ENCODE results near the gene MAP2K2. TPM values are rescaled to one million over a fixed set of nuclear protein-coding genes. Genes with fewer than 3 reads are reported as not detected.
"Not testable (repeated sequence)": the region's sequence is repeated elsewhere in the genome, so short reads cannot be mapped to it uniquely, and the experiment has no call there.

The MAP2K2 gene
- total RNA-seq, 1 experiment from 2014 or later = 171 TPM

DNA sequence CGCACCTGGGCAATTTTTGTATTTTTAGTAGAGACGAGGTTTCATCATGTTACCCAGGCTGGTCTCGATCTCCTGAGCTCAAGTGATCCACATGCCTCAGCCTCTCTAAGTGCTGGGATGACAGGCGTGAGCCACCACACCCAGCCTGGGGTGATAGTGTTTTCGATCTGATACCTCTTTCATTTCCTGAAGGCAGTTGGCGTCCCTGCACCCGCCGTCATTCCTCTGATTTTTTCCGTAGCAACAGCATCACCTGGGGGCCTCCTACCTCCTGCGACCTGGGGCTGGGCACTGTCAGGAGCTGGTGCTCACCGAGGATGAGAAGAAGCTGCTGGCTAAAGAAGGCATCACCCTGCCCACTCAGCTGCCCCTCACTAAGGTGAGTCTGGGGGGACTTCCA, 40.3 kb upstream of the MAP2K2 start:
- intact Hi-C loops (cut with micrococcal nuclease) = no loop called here
- Mint-ChIP-seq H3K36me3 (ENCODE audit: insufficient read depth, unreplicated experiment) (no peaks in the 10 kb centered on the region), H3K4me1 (ENCODE audit: insufficient read depth, unreplicated experiment) (no peaks in the 10 kb centered on the region), H3K27me3 (ENCODE audit: insufficient read depth, unreplicated experiment) (peaks cover 29% of the 10 kb centered on the region), H3K9me3 (ENCODE audit: unreplicated experiment) (no peaks in the 10 kb centered on the region), H3K27ac (ENCODE audit: low read depth, unreplicated experiment) (no peak overlapping the region), H3K4me3 (ENCODE audit: unreplicated experiment) (no peak overlapping the region)
- ChIA-PET CTCF (interaction anchor here (0.6 to 1.0 kb wide), 2 partner anchors 25 to 336 kb away, joined by 3 read pairs; no protein-coding TSS in a partner anchor), POLR2A (no interaction called here)
- TF ChIP-seq, protein P1, sequence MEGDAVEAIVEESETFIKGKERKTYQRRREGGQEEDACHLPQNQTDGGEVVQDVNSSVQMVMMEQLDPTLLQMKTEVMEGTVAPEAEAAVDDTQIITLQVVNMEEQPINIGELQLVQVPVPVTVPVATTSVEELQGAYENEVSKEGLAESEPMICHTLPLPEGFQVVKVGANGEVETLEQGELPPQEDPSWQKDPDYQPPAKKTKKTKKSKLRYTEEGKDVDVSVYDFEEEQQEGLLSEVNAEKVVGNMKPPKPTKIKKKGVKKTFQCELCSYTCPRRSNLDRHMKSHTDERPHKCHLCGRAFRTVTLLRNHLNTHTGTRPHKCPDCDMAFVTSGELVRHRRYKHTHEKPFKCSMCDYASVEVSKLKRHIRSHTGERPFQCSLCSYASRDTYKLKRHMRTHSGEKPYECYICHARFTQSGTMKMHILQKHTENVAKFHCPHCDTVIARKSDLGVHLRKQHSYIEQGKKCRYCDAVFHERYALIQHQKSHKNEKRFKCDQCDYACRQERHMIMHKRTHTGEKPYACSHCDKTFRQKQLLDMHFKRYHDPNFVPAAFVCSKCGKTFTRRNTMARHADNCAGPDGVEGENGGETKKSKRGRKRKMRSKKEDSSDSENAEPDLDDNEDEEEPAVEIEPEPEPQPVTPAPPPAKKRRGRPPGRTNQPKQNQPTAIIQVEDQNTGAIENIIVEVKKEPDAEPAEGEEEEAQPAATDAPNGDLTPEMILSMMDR (IDR thresholded peaks at IDR 0.05; ENCODE audit: unreplicated experiment) = no peak
- no peak for DNase-seq (ENCODE audit: unreplicated experiment)
- BruUV-seq (replicated peaks) = no TSS peak

DNA sequence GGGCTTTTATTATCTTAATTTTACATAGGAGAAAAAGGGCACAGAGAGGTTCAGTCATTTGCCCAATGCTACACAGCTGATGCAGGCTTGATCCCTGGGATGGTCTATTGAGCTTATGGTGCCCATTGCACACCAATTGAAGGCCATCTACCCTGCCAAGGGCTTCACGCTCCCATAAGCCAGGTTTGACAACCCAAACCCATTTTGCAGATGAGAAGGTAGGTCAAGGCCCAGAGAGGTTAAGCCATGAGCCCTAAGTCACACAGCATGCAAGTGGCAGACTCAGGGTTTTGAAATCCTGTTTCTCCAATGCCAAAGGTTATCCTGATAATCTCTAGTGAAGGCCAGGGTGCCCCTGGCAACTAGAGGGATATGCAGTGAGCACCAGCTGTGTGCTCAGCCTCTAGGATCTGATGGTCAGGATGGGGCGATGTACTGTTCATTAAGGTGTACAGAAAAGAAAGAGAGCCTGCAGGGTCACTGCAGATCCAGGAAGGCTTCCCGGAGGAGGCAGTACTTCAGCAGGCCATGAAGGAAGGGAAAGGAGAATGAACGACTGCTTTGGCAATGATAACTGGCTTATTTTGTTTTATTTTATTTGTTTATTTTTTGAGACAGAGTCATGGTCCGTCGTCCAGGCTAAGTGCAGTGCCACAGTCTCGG, 37.6 kb upstream of the MAP2K2 start:
- TF ChIP-seq, protein P1 (IDR thresholded peaks at IDR 0.05; ENCODE audit: unreplicated experiment) = no peak
- Mint-ChIP-seq H3K4me1 (ENCODE audit: insufficient read depth, unreplicated experiment) (no peaks in the 10 kb centered on the region), H3K27me3 (ENCODE audit: insufficient read depth, unreplicated experiment) (peaks cover 3% of the 10 kb centered on the region), H3K9me3 (ENCODE audit: unreplicated experiment) (no peaks in the 10 kb centered on the region), H3K4me3 (ENCODE audit: unreplicated experiment) (no peak overlapping the region), H3K36me3 (ENCODE audit: insufficient read depth, unreplicated experiment) (no peaks in the 10 kb centered on the region), H3K27ac (ENCODE audit: low read depth, unreplicated experiment) (no peak overlapping the region)
- intact Hi-C loops (cut with micrococcal nuclease) = no loop called here
- POLR2A ChIA-PET = no interaction called here
- BruUV-seq (replicated peaks) = no TSS peak
- no peak for DNase-seq (ENCODE audit: unreplicated experiment)
- CTCF ChIA-PET = interaction anchor here (2.6 kb wide), 1 partner anchor 21 kb away, joined by 10 read pairs; no protein-coding TSS in a partner anchor

DNA sequence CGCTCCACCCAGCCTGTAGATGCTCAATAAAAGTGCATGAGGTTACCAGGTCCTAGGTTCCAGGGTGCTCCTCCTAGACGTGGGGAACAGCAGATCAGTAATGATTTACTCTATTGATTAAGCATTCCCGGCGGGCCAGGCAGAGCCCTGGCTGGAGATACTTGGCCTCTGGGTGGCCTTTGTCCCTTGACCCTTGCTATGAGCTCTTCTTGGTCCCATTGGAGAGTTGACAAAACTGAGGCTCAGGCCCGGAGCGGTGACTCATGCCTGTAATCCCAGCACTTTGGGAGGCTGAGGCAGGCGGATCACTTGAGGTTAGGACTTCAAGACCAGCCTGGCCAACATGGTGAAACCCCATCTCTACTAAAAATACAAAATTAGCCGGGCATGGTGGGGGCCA, 34.0 kb upstream of the MAP2K2 start:
- H3K27ac Mint-ChIP-seq (ENCODE audit: low read depth, unreplicated experiment); H3K9me3 Mint-ChIP-seq (ENCODE audit: unreplicated experiment); intact Hi-C loops (cut with micrococcal nuclease); H3K36me3 Mint-ChIP-seq (ENCODE audit: insufficient read depth, unreplicated experiment); H3K4me3 Mint-ChIP-seq (ENCODE audit: unreplicated experiment); POLR2A ChIA-PET; DNase-seq (ENCODE audit: unreplicated experiment); H3K4me1 Mint-ChIP-seq (ENCODE audit: insufficient read depth, unreplicated experiment); BruUV-seq (replicated peaks): not testable (repeated sequence)
- CTCF ChIA-PET = interaction anchor here (0.6 to 1.2 kb wide), 2 partner anchors 10 to 186 kb away, joined by 3 to 4 read pairs; no protein-coding TSS in a partner anchor
- H3K27me3 Mint-ChIP-seq (ENCODE audit: insufficient read depth, unreplicated experiment) = peaks cover 16% of the 10 kb centered on the region

DNA sequence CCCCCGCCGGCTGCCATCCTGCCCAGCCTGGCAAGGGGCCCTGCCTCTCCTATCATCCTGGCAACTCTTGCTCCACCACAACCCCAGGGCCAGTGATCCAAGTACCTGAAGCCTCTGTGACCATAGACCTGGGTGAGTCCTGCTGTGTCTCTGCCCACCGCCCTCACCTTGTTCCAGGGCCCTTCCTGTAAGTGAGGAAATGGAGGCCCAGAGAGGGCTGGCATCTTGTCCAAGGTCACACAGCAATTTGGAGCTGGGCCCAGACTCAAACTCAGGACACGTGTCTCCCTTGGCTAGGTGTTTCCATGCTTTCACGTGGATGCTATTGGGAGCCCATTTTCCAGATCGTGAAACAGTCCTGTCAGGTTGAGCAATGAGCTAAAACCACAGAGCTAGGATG, 33.2 kb upstream of the MAP2K2 start:
- ChIA-PET CTCF (interaction anchor here (1.2 kb wide), 1 partner anchor 10 kb away, joined by 4 read pairs; no protein-coding TSS in a partner anchor), POLR2A (no interaction called here)
- Mint-ChIP-seq H3K4me1 (ENCODE audit: insufficient read depth, unreplicated experiment) (no peaks in the 10 kb centered on the region), H3K9me3 (ENCODE audit: unreplicated experiment) (no peaks in the 10 kb centered on the region), H3K27ac (ENCODE audit: low read depth, unreplicated experiment) (no peak overlapping the region), H3K4me3 (ENCODE audit: unreplicated experiment) (no peak overlapping the region), H3K27me3 (ENCODE audit: insufficient read depth, unreplicated experiment) (peaks cover 19% of the 10 kb centered on the region), H3K36me3 (ENCODE audit: insufficient read depth, unreplicated experiment) (no peaks in the 10 kb centered on the region)
- TF ChIP-seq, protein P1 (IDR thresholded peaks at IDR 0.05; ENCODE audit: unreplicated experiment) = no peak
- intact Hi-C loops (cut with micrococcal nuclease) = no loop called here
- BruUV-seq (replicated peaks) = no TSS peak
- DNase-seq (ENCODE audit: unreplicated experiment) = no peak

Measured in MCF 10A (cell line).